Gastrocnemius medialis (tissue), 4 donors: ENCODE results near the gene SORBS1. TPM values are rescaled to one million over a fixed set of nuclear protein-coding genes. Genes with fewer than 3 reads are reported as not detected.
A peak's percentile ranks its signal among the peaks of the same experiment; 100 is the strongest.

ENCODE experiments used
- ATAC-seq, 2 donors: fragments of 150-250 bp; one replicate each; pipeline ENCODE4 v1.9.1; 2016
- DNase-seq, 2 donors: peaks; one replicate each; pipeline ENCODE4 v3.0.0-alpha.2; 2019
- H3K27ac ChIP-seq, 4 donors: fragments of 200-600 bp; sonication (generic); 1 replicate in 1 of 4; 2 replicates in 3 of 4; pipeline ENCODE4 v1.5.1; 2016 to 2018; ENCODE audit warnings: mild to moderate bottlenecking in 2 of 4, moderate library complexity in 1 of 4
- H3K27me3 ChIP-seq, 3 donors: fragments of 200-600 bp; sonication (generic) in 2 of 3; 1 replicate in 1 of 3; 2 replicates in 2 of 3; pipeline versions ENCODE4 v1.5.1 to v1.6.0; 2016 to 2019; ENCODE audit warnings: mild to moderate bottlenecking in 1 of 3, moderate library complexity in 1 of 3
- H3K36me3 ChIP-seq, 2 donors: fragments of 200-600 bp; sonication (generic) in 1 of 2; one replicate each; pipeline ENCODE4 v1.5.1; 2017 to 2018
- H3K4me1 ChIP-seq, 2 donors: fragments of 200-600 bp; sonication (generic) in 1 of 2; one replicate each; pipeline ENCODE4 v1.5.1; 2016 to 2017; ENCODE audit warnings: mild to moderate bottlenecking in 2 of 2
- H3K4me3 ChIP-seq, 4 donors: fragments of 200-600 bp; sonication (generic) in 3 of 4; 1 replicate in 1 of 4; 2 replicates in 3 of 4; pipeline ENCODE4 v1.5.1; 2016 to 2019; ENCODE audit warnings: mild to moderate bottlenecking in 2 of 4
- H3K9me3 ChIP-seq, 3 donors: fragments of 200-600 bp; sonication (generic) in 2 of 3; 1 replicate in 1 of 3; 2 replicates in 2 of 3; pipeline ENCODE4 v1.5.1; 2016 to 2019
- CTCF ChIP-seq, 5 experiments: fragments of 450-650 bp in 3 of 5; fragments of 200-600 bp in 2 of 5; sonication (generic) in 2 of 5; IDR thresholded peaks in 4 of 5; conservative IDR thresholded peaks in 1 of 5; 1 replicate in 4 of 5; 2 replicates in 1 of 5; pipeline ENCODE4 v1.5.1; 2016 to 2019; ENCODE audit warnings: antibody characterized with exemption in 5 of 5, mild to moderate bottlenecking in 3 of 5, moderate library complexity in 3 of 5
- POLR2A ChIP-seq, 2 donors: fragments of 450-650 bp; IDR thresholded peaks; one replicate each; pipeline ENCODE4 v1.6.1; 2017; ENCODE audit warnings: antibody characterized with exemption in 2 of 2, mild to moderate bottlenecking in 2 of 2, moderate library complexity in 2 of 2
- in situ Hi-C, 4 donors: fragments of 200-750 bp; cut with MboI; loops; one replicate each; pipeline versions ENCODE4 v1.15.0 to v1.8.0; 2017; ENCODE audit warnings: low sequenced_read_pairs in 4 of 4
- intact Hi-C: fragments of 100-400 bp; cut with DNase I; formaldehyde crosslinking; loops from one replicate; pipeline ENCODE4 v1.15.1; 2023; ENCODE audit warnings: low total_unique reads
- total RNA-seq, 4 donors: library from RNA; depleted of rRNA; stranded (reverse); fragments of >200 nt; gene quantifications; one replicate each; pipeline versions ENCODE4 v1.1.0 to v1.2.3, GENCODE V29; 2016

SORBS1 gene
- total RNA-seq, 4 donors from 2014 or later, result 146 to 331 (median 186) TPM

DNA sequence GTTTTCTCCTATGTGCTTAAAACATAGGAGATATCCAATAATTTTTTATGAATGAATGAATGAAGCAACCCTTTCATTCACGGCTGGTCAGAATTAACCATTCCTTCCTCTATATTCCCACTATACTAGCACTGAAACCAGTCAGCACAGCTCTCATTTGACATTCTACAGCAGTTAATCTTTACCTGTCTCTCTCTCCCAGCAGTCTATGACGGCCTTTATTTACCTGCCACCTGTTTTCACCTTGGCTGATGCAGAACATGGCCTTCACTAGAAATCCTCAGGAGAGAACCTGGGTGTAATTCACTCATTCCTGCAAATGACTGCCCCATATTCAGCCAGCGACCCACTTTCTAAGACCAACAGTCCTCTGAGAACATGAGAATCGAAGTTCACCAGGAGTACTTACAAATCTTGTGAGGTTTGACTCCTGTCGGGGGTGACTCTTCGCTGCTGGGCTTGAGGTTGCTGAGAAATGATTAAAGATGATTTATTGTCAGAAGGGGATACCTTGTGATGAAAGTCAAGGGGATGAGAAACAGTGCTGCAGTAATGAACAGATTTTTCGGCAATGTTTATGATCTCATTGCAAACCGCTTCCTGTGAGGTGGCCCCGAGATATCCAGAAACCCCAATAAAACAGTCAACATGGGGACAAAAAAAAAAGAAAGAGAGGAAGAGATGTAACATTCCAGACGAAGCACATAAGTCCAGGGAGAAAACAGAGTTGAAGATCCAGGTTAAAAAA is 239.4 kb downstream of the SORBS1 start:
- TF ChIP-seq CTCF (IDR thresholded peaks at IDR 0.05 in 4 of 5, conservative IDR thresholded peaks at IDR 0.05 in 1 of 5) (no peak), POLR2A (IDR thresholded peaks at IDR 0.05) (no peak)
- no peak for DNase-seq
- Histone ChIP-seq H3K9me3 (no peaks in the 10 kb centered on the region), H3K4me1 (peaks cover 49 to 54% of the 10 kb centered on the region in 2 donors), H3K36me3 (peaks cover 0 to 47% of the 10 kb centered on the region in 2 donors), H3K27ac (peak overlapping the region in 2 of 4 donors; percentile 16 to 79), H3K4me3 (no peak overlapping the region), H3K27me3 (no peaks in the 10 kb centered on the region)
- intact Hi-C loops (no loop called here), in situ Hi-C loops (no loop called here)
- ATAC-seq, result no peak

DNA sequence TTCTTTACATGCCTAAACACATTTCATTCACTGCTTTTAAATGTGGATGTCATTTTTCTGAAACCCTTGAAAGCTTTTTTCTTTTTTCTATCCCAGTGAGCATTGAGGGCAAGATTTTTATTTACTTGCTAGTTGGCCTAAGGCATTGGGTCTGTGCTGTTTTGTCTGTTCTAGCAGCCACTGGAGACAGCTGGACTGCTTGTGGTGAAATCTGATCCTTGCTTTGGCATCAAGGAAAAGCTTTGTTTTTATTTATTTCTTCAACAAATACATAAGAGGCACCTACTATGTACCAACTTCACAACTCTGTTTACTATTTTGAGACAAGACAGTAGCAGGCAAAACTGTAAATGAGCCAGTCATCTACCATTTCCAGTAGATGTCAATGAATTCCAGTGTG is 241.9 kb downstream of the SORBS1 start:
- Histone ChIP-seq H3K9me3 (no peaks in the 10 kb centered on the region), H3K27ac (peak overlapping the region in 3 of 4 donors; percentile 10 to 79 (median 51)), H3K27me3 (no peaks in the 10 kb centered on the region), H3K4me1 (peaks cover 36 to 40% of the 10 kb centered on the region in 2 donors), H3K4me3 (no peak overlapping the region), H3K36me3 (peaks cover 0 to 54% of the 10 kb centered on the region in 2 donors)
- in situ Hi-C loops, result no loop called here
- peak in 1 of 2 donors; percentile 41 for DNase-seq
- peak in 1 of 2 donors; percentile 87 for ATAC-seq
- no peak for TF ChIP-seq CTCF (IDR thresholded peaks at IDR 0.05 in 4 of 5, conservative IDR thresholded peaks at IDR 0.05 in 1 of 5)
- TF ChIP-seq POLR2A (IDR thresholded peaks at IDR 0.05), result no peak
- intact Hi-C loops, result no loop called here

DNA sequence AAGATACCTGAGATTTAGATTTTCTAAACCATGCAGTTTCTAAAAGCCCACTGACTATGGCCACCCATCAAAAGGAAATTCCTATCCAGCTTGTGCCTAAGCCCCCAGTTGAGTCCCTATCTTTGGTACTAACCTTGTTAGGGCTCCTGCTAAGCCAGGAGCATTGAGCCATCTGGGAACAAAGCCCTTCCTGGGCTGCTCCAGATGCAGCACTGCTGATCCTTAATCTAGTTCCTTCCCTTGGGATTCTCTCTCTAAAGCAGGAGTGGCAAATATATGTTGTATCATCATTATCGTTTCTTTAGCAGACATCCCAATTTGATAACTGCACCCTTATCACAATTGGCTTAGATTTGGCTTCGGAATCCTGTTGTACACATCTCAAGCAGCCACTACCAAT is 245.7 kb downstream of the SORBS1 start:
- H3K27ac ChIP-seq, result peak overlapping the region in 3 of 4 donors; percentile 24 to 68 (median 33)
- DNase-seq, result no peak
- intact Hi-C loops (no loop called here), in situ Hi-C loops (no loop called here)
- H3K4me3 ChIP-seq, result no peak overlapping the region
- H3K27me3 ChIP-seq, result no peaks in the 10 kb centered on the region
- no peak for ATAC-seq
- no peaks in the 10 kb centered on the region for H3K9me3 ChIP-seq
- H3K4me1 ChIP-seq, result peaks cover 51 to 52% of the 10 kb centered on the region in 2 donors
- peaks cover 0 to 42% of the 10 kb centered on the region in 2 donors for H3K36me3 ChIP-seq
- TF ChIP-seq CTCF (IDR thresholded peaks at IDR 0.05 in 4 of 5, conservative IDR thresholded peaks at IDR 0.05 in 1 of 5), result no peak
- TF ChIP-seq POLR2A (IDR thresholded peaks at IDR 0.05), result no peak

DNA sequence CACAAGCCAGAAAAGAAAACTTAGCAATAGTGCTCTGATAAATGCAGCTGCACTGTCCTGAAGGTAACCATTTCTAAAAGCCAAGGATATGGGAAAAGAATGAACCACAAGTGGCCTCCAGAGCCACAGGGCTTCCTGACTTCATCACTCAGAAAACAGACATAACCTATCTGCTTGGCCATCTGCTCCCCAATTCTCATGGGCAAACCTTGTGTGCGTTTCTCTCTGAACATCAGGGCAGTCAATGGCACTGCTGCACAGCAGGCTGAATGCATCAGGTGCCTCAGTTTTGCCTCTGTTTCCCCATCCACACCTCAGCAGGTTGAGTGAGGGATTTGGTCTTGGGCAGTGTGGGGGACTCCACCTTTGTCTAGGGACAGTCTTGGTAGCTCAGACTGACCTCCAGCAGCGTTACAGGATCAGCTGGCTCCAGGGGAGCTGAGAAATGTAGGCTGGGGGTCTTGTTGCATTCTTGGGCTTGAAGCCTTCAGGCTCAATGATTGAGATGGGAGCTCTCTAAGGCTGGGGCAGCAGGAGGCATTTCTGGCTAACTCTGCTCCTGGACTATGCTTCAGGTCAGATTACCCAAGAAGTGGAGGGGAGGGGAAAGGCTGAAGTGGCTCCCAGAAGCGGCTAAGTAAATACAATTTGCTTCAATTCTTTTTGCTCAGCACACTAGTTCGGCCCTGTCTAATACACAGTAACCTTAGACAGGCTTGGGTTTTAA is 246.8 kb downstream of the SORBS1 start:
- intact Hi-C loops (no loop called here), in situ Hi-C loops (no loop called here)
- Histone ChIP-seq H3K27me3 (no peaks in the 10 kb centered on the region), H3K9me3 (no peaks in the 10 kb centered on the region), H3K4me3 (no peak overlapping the region), H3K27ac (peak overlapping the region; percentile 24 to 68 (median 36)), H3K4me1 (peaks cover 41 to 44% of the 10 kb centered on the region in 2 donors), H3K36me3 (peaks cover 0 to 40% of the 10 kb centered on the region in 2 donors)
- TF ChIP-seq CTCF (IDR thresholded peaks at IDR 0.05 in 4 of 5, conservative IDR thresholded peaks at IDR 0.05 in 1 of 5), result no peak
- no peak for TF ChIP-seq POLR2A (IDR thresholded peaks at IDR 0.05)
- ATAC-seq (no peak), DNase-seq (no peak)
